SK-N-SH treated with all-trans-retinoic acid at 6 μM for 48 hours (cell line): ENCODE data around the gene POLR2B.

Experiments used
- ARNTL ChIP-seq: fragments of 450-650 bp; formaldehyde crosslinking; IDR thresholded peaks from 2 replicates; pipeline ENCODE4 v1.5.0; 2020; ENCODE audit warnings: low read depth, mild to moderate bottlenecking, moderate library complexity, borderline replicate concordance
- ZC3H10 ChIP-seq: fragments of 250-450 bp; sonication (Bioruptor Pico); IDR thresholded peaks from 2 replicates; pipeline ENCODE4 v1.5.1; 2021; ENCODE audit warnings: mild to moderate bottlenecking, moderate library complexity
- TF ChIP-seq, protein P1 (sequence below): fragments of 250-450 bp; sonication (Bioruptor Pico); IDR thresholded peaks from 2 replicates; pipeline ENCODE4 v1.8.0; 2020; ENCODE audit warnings: mild to moderate bottlenecking, moderate library complexity, borderline replicate concordance

GRCh38 chr4:57077550-57078343, 99.1 kb downstream of the POLR2B start:
- no peak for TF ChIP-seq ZC3H10 (CRISPR knock-in tag)
- no peak for TF ChIP-seq ARNTL (CRISPR knock-in tag)
- TF ChIP-seq, protein P1, sequence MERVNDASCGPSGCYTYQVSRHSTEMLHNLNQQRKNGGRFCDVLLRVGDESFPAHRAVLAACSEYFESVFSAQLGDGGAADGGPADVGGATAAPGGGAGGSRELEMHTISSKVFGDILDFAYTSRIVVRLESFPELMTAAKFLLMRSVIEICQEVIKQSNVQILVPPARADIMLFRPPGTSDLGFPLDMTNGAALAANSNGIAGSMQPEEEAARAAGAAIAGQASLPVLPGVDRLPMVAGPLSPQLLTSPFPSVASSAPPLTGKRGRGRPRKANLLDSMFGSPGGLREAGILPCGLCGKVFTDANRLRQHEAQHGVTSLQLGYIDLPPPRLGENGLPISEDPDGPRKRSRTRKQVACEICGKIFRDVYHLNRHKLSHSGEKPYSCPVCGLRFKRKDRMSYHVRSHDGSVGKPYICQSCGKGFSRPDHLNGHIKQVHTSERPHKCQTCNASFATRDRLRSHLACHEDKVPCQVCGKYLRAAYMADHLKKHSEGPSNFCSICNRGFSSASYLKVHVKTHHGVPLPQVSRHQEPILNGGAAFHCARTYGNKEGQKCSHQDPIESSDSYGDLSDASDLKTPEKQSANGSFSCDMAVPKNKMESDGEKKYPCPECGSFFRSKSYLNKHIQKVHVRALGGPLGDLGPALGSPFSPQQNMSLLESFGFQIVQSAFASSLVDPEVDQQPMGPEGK (CRISPR knock-in tag) = no peak
